ENCODE data around the gene FBXO10. TPM values are rescaled to one million over a fixed set of nuclear protein-coding genes. Genes with fewer than 3 reads are reported as not detected.

FBXO10 gene
- total RNA-seq, 4 donors from 2014 or later: 5.1 to 10.5 (median 7.2) TPM

- no peaks in the 10 kb centered on the region for H3K4me1 ChIP-seq
- H3K27me3 ChIP-seq: no peaks in the 10 kb centered on the region
- peaks cover 0 to 97% of the 10 kb centered on the region in 2 donors for H3K36me3 ChIP-seq
- no peak for ATAC-seq
- 90% methylated on average over 2 of the region's 2 CpGs; no CpG with 5 or more reads in 1 of the 2 donors for WGBS, 2 donors (ENCODE audit: low coverage in 1 of 2)
- no peaks in the 10 kb centered on the region for H3K9me3 ChIP-seq
- H3K27ac ChIP-seq: no peak overlapping the region
- TF ChIP-seq CTCF (IDR thresholded peaks at IDR 0.05): no peak
- no peak for TF ChIP-seq POLR2AphosphoS5 (IDR thresholded peaks at IDR 0.05)
- no peak for TF ChIP-seq EP300 (IDR thresholded peaks at IDR 0.05)
- no peak for TF ChIP-seq POLR2A (IDR thresholded peaks at IDR 0.05)
- no peak overlapping the region for H3K4me3 ChIP-seq
Observed at GRCh38 chr9:37522971-37523370, 53.2 kb downstream of the FBXO10 start.

- H3K4me1 ChIP-seq: no peaks in the 10 kb centered on the region
- no peak overlapping the region for H3K4me3 ChIP-seq
- WGBS, 2 donors (ENCODE audit: low coverage in 1 of 2): 76 to 87% methylated on average over 3 to 9 of the region's 10 CpGs
- no peaks in the 10 kb centered on the region for H3K27me3 ChIP-seq
- peaks cover 0 to 96% of the 10 kb centered on the region in 2 donors for H3K36me3 ChIP-seq
- ATAC-seq: no peak
- TF ChIP-seq POLR2AphosphoS5 (IDR thresholded peaks at IDR 0.05): no peak
- TF ChIP-seq EP300 (IDR thresholded peaks at IDR 0.05): no peak
- no peak for TF ChIP-seq CTCF (IDR thresholded peaks at IDR 0.05)
- TF ChIP-seq POLR2A (IDR thresholded peaks at IDR 0.05): no peak
- H3K9me3 ChIP-seq: no peaks in the 10 kb centered on the region
- no peak overlapping the region for H3K27ac ChIP-seq
Observed at GRCh38 chr9:37521111-37521510, 55.1 kb downstream of the FBXO10 start.

- peaks cover 0 to 96% of the 10 kb centered on the region in 2 donors for H3K36me3 ChIP-seq
- no peaks in the 10 kb centered on the region for H3K27me3 ChIP-seq
- ATAC-seq: no peak
- TF ChIP-seq CTCF (IDR thresholded peaks at IDR 0.05): no peak
- TF ChIP-seq EP300 (IDR thresholded peaks at IDR 0.05): no peak
- no peak for TF ChIP-seq POLR2A (IDR thresholded peaks at IDR 0.05)
- TF ChIP-seq POLR2AphosphoS5 (IDR thresholded peaks at IDR 0.05): no peak
- no peaks in the 10 kb centered on the region for H3K4me1 ChIP-seq
- H3K27ac ChIP-seq: no peak overlapping the region
- 68 to 71% methylated on average over 3 of the region's 3 CpGs for WGBS, 2 donors (ENCODE audit: low coverage in 1 of 2)
- no peaks in the 10 kb centered on the region for H3K9me3 ChIP-seq
- no peak overlapping the region for H3K4me3 ChIP-seq
Observed at GRCh38 chr9:37520641-37521040, 55.5 kb downstream of the FBXO10 start.

GRCh38 chr9:37517923-37518322 lies 58.3 kb downstream of the FBXO10 start:
- WGBS, 2 donors (ENCODE audit: low coverage in 1 of 2): 86% methylated on average over 6 of the region's 13 CpGs; no CpG with 5 or more reads in 1 of the 2 donors
- H3K9me3 ChIP-seq: no peaks in the 10 kb centered on the region
- H3K36me3 ChIP-seq: peaks cover 0 to 94% of the 10 kb centered on the region in 2 donors
- TF ChIP-seq POLR2AphosphoS5 (IDR thresholded peaks at IDR 0.05) (no peak), CTCF (IDR thresholded peaks at IDR 0.05) (no peak), EP300 (IDR thresholded peaks at IDR 0.05) (no peak), POLR2A (IDR thresholded peaks at IDR 0.05) (no peak)
- H3K4me1 ChIP-seq: no peaks in the 10 kb centered on the region
- no peaks in the 10 kb centered on the region for H3K27me3 ChIP-seq
- peak; percentile 7 for ATAC-seq
- no peak overlapping the region for H3K4me3 ChIP-seq
- H3K27ac ChIP-seq: no peak overlapping the region

- Histone ChIP-seq H3K27me3 (no peaks in the 10 kb centered on the region), H3K9me3 (no peaks in the 10 kb centered on the region), H3K36me3 (peaks cover 0 to 94% of the 10 kb centered on the region in 2 donors), H3K27ac (no peak overlapping the region), H3K4me3 (no peak overlapping the region), H3K4me1 (no peaks in the 10 kb centered on the region)
- no peak for ATAC-seq
- no peak for TF ChIP-seq EP300 (IDR thresholded peaks at IDR 0.05)
- no peak for TF ChIP-seq POLR2AphosphoS5 (IDR thresholded peaks at IDR 0.05)
- TF ChIP-seq CTCF (IDR thresholded peaks at IDR 0.05): no peak
- TF ChIP-seq POLR2A (IDR thresholded peaks at IDR 0.05): no peak
- WGBS, 2 donors (ENCODE audit: low coverage in 1 of 2): 97% methylated on average over 4 of the region's 14 CpGs; no CpG with 5 or more reads in 1 of the 2 donors
Observed at GRCh38 chr9:37515620-37516258, 60.4 kb downstream of the FBXO10 start.
